GM19328 (cell line): ENCODE results near the gene MAP3K2.

Source experiments
- ATAC-seq: cut with Tn5 transposase; IDR thresholded peaks from one replicate; pipeline ENCODE4 v1.9.1; 2021; ENCODE audit warnings: mild to moderate bottlenecking, moderate library complexity; ENCODE audit not compliant: unreplicated experiment

MAP3K2 gene

DNA sequence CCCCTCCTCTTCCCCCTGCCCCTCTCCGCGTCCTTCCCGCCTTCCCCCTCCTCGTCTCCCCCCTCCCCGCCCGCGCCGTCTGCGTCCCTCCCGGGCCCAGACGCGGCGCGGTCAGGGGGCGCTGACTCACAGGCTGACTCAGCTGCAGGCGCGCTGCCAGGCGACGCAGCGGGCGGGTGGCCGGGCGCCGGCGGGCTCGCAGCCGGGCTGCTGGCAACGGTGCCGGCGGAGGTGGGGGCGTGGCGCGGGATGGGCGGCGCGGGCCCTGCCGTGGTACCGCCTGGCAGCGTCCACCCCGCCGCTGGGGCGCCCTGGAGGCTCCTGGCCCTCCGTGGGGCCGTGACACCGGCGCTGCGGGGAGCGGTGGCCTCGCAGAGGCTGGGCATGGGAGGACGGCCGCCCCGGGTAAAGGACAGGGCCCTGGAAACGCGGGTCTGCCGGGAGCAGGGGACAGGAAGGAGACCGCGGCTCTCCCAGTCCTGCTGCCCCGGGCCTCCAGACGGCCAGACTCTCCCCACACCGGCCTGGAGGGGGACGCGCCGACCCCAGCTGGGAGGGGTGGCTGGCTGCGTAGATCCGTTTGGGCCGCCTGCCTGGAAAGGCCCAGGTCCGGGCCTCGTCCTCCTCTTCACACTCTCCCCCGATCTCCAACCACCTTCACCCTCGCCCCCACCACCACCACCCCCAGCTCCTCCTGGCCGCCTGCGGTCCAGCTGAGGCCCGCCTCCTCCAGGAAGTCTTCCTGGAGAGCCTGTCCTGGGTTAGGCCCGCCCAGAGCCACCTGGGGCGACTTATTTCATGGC lies 20.4 kb upstream of the MAP3K2 start:
- peak; percentile 64 for ATAC-seq

DNA sequence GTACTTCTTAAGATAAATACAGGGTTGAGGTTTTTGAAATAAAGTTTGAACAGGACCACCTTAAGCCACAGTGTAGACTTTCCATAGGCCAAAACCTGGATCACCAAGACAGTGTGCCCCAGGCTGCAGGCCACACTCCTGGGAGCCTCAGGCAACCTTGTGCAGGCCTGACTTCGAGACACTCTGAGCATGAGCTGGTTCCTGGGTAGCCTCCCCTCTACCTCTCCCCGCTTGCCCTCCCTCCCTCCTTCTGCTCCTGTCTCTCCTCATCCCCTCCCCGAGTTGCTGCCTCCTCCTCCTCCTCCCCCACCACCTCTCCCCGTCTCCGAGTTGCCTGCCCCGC lies 19.9 kb upstream of the MAP3K2 start:
- ATAC-seq, result no peak

DNA sequence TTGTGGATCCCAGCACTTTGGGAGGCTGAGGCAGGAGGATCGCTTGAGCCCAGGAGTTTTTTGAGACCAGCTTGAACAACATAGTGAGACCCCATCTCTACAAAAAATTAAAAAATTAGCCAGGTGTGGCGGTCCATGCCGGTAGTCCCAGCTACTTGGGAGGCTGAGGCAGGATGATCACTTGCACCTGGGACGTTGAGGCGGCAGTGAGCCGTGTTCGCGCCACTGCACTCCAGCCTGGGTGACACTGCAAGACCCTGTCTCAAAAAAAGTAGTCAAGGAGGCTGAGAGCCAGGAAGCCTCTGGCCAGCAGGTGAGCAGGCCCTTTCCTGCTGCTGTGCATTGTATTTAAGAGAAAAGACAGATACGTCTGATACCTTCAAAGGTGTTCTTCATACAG lies 19.3 kb upstream of the MAP3K2 start:
- no peak for ATAC-seq

DNA sequence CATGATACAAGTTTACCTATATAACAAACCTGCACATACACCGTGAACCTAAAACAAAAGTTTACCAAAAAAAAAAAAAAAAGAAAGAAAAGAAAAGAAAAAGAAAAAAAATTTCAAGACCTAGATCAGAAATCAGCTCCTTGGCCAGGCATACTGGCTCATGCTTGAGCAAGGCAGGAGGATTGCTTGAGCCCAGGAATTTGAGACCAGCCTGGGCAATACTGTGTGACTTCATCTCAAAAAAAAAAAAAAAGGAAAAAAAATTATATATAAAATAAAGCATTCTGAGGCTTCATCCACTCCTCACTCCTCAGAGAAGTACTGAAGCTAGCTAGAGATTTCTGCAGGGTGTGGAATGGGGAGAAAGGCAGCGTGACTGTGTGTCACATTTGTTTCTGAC lies 18.7 kb upstream of the MAP3K2 start:
- no peak for ATAC-seq

DNA sequence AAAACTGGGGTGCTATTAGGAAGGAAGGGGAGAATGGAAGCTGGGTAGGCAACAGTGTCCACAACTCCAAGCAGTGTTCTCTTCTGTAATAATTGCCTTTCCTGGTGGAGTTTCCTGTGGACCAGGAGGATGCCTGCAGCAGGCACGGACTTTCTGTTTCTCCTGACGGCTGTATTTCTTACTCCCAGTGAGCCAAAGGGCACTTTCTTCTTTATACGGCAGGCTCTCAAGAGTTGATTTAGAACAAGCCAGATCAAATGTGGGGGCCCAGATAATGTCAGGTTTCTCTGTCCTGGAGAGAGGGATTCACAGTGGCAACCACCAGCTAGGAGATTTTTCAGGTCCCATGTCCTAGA lies 17.5 kb upstream of the MAP3K2 start:
- no peak for ATAC-seq

DNA sequence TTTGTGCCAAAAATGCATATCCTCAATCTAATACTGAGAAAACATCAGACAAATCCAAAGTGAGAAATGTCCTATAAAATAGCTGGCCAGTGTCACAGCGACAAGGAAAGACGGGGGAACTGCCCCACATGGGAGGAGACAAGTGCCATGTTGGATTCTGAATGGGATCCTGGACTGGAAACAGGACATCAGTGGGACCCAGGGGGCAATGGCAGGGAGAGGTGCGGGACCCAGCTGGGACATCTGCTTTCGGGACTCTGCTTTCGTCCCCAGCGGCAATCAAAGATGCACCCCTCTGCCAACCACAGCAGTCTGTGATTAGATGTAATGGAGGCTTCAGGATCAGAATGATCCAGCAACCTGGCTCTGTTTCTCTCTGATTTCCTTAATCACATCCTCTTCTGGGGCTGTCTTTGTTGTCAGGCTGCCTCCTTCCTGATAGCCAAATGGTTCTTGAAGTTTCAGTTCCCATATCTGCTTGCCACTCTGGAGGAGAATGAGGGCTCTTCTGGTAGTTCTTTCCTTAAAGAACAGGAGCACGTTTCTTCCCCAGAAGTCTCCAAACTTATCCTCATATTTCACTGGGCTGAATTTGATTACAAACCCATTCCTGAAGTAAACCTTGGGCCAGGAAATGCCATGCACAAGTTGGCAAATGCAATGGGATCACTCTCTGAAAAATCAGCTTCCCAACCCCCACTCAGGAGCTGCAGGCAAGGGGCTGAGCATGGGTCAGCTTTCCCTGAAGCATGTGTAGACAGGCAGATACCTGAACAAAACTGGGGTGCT lies 16.9 kb upstream of the MAP3K2 start:
- ATAC-seq, result no peak

DNA sequence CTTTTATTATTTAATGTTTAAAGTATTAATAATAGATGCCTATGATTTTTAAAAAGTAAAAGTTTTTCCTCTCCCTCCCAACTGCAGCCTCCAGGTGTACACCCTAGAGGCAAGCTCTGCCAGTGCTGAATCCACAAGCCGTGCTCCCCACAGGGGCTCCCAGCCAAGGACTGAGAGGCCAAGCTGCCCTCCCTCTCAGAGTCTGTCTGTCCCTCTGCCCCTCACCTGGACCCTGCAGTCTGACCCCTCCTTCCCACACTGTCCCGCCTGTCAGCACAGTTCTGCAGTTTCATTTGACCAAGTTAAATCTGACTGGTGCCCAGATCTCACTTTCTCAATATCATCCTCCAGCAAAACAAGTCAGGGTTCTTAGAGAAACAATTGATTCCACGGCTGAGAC lies 15.7 kb upstream of the MAP3K2 start:
- ATAC-seq, result no peak

DNA sequence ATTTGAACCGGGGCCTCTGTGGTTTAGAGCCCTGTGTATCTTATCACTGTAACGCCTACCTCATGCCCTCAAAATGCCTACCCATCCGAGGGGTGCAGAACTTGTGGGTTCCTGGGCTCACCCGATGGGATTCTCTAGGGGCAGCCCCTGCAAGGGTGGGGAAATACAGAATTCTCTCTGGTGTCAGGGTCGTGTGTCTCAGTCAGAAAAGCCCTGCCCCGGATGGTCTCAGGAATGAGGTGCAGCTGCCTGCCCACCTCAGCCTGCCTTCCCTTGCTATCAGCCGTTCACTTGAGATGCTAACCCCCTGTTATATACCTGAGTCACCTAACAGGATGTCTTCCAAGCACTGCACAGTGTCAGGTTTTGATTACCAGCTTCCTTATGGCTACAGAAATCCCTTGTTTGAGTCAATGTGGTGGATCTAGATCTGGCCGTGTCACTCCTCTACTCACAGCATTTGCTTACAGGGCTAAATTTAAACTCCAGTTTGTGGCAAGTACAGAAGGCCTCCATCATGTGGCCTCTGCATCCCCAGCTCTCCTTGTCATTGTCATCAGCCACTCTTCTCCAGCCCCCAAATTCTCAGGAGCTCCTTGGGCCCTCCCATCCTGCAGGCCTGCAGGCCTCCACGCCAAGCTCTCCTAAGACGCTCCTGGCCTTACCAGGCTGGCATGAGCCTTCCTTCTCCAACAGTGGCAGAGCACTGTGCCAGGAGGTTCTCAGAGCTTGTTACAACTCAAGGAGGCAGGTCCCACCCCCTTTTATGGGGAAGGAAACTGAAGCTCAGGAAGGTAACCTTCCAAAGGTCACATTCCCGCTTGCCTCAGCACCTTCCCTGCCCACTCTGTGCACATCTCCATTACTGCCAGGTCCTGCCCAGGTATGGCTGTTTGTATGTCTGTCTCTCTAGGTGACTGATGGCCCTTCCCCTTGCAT lies 14.3 kb upstream of the MAP3K2 start:
- ATAC-seq, result no peak

DNA sequence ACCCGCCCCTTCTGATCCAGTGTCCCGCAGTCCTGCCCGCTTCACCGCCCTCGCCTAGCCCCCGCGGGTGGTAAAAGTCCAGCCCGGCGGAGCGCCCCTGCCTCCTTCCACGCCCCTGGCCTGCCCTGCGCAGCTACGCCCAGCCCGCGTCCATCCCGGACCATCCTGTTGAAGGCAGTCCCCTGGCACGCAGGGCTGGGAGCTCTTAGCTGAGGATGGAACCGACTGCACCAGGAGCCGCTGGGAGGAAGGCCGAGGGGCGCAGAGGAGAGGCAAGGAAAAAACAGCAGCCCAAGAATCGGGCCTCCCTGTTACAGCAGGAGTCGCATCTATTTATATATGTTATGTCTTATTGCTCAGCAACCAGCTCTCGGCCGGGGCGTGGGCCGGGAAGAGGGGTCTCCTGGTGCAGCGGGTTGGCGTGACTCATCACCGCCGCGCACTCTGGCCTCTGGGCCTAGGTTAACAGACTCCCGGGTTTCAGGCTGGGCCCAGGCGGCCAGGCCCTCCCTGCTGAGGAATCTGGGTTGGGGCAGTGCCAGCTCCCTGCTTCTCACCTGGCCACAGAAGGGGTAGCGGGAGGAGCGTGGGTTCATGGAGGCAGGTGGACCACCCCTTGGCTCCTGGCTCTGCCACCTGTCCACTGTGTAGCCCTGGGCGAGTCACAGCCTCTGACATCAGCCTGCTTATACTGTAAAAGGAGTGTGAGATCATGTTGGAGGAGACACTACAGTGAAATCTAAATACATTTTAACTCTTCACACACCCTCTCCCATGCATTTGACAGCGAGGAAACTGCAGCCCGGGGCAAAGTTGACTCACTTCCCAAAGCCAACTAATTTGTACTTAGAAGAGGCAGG lies 13.4 kb upstream of the MAP3K2 start:
- no peak for ATAC-seq

DNA sequence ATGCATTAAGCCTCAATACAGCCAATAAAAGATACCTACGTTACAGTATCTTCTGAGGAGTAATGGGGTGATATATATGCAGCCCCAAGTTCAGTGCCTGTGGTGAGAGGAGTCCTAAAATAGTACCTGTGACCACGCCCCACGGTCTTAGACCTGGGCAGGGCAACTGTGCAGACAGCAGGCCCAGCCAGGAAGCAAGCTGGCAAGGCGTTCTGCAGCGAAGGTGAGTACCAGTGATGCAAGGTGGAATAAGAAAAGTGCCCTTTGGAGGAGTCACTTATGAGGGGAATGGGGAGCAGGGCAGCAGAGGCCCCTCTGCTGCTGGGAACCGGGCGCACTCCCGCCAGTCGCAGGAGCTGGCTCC lies 12.7 kb upstream of the MAP3K2 start:
- no peak for ATAC-seq

DNA sequence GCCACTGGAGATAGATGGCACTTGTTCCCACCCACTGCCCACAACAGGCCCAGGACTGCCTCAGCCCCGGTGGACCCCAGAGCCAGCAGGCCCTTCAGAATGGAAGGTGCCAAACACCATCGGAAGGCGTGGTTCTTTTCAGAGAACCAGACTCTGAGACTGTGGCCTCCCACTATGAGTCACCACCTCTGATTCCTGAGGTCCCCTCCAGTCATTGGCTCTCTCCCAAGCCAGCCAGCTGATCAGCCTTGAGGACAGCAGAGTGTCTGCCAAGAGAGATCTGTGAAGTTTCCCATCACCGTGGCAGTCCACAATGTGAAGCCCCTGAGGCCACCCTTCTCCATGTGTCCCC lies 10.4 kb upstream of the MAP3K2 start:
- peak; percentile 64 for ATAC-seq

DNA sequence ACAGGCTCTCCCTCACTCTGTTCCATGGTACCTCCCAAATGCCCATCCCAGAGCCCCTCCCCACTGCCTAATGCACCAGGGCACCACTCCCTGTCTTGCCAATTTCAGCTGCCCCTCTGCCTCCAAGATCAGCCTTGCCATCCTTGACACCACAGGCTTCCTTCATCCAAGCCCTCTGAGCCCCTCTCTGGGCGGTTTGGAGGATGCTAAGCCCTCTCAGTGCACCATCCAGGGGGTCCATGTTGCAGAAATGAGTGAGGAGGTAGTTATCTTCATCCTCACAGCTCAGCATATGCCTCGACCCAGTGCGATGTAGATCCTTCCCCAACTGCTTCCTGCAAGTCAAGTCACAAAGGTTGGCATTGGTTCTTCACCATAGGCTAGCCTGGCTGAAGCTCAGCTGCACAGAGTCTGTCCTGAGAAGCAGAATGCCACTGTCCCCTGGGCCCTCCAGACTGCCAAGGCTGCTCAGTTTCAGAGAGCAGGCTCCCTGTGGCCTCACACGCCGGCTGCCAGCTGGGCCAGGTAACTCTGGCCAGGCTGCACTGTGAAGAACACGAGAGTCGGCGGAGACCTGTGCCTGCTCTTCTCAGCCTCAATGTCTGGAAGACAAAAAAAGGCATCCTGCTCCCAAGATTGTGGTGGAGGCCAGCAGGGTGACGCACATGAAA lies 9.9 kb upstream of the MAP3K2 start:
- ATAC-seq, result no peak

DNA sequence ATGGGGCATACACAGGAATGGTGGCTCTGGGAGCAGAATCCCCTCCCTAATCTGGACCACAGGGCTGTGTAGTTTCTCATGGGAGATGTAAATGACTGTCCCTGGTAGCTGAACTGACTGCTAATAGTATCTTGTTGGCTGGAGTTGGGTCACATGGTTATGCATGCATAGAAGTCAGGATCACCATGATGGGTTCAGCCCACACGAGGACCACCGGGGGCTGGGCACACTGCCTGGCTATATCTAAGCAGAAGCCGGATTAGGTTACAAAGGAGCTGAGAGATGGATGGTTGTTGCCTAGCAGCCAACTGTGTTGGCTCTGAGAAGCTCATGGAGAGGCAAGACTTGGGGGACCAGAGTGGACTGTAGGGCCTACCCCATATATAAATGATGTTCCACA lies 6.7 kb upstream of the MAP3K2 start:
- ATAC-seq, result no peak

DNA sequence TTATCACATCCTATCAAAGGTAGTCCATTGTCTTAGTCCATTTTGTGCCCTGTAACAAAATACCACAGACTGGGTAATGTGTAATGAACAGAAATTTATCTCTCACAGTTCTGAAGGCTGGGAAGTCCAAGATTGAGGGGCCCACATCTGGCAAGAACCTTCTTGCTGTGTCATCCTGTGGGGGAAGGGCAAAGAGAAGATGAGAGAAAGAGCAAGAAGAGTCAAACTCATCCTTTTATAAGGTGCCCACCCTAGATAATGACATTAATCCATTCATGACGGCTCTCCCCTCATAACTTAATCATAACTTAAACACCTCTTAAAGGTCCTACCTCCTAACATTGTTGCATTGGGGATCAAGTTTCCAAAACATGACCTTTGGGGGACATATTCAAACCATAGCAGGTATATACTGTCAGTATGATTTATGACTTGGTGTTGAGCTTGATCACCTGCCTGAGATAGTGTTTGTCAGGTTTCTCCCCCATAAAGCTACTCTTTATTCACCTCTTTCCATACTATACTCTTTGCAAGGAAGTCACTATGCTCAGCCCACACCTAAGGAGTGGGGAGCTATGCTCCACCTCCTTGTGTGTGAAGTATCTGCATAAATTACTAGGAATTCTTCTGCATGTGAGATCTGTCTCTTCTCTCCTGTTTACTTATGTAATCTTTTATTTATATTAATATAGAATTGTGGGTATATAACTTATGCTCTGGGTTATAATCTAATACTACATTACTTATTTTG lies 5.2 kb upstream of the MAP3K2 start:
- no peak for ATAC-seq

DNA sequence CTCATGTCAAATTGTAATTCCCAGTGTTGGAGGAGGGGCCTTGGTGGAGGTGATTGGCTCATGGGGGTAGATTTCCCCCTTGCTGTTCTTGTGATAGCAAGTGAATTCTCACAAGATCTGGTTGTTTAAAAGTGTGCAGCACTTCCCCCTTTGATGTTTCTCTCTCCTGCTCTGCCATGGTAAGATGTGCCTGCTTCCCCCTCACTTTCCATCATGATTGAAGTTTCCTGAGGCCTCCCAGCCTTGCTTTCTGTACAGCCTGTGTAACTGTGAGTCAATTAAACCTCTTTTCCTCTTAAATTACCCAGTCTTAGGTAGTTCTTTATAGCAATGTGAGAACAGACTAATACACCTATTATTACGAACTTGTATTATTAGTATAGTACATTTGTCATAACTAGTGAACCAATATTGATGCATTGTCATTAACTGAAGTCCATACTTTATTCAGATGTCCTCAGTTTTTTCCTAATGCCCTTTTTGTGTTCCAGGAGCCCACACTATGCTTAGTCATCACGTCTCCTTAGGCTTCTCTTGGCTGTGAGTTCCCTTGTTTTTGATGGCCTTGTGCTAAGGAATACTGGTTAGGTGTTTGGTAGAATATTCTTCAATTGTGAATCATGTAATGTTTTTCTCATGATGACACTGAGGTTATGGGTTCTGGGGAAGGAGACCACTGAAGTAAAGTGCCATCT lies 4.5 kb upstream of the MAP3K2 start:
- no peak for ATAC-seq

DNA sequence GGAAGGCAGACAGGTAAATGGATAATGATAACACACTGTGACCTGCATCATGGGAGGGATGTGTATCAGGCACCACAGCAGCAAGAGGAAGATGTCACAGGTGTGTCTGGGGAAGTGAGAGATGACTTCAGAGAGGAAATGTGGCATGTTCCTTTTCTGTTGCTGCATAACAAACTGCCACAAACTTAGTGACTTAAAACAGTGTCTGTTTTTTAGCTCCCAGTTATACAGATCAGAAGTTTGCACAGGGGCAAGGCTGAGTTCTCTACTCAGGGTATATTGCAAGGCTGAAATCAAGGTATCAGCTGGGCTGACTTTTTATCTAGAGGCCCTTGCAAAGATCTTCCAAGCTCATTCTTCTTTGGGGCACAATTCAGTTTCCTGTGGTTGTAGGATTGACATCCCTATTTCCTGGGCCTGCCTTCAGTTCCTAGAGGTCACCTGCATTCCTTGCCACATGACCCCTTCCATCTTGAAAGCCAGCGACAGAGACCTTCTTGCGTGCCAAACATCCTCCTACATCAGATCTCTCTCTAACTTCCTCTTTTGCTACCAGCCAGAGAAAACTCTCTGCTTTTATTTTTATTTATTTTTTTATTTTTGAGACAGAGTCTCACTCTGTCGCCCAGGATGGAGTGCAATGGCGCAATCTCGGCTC lies 2.1 kb upstream of the MAP3K2 start:
- no peak for ATAC-seq

DNA sequence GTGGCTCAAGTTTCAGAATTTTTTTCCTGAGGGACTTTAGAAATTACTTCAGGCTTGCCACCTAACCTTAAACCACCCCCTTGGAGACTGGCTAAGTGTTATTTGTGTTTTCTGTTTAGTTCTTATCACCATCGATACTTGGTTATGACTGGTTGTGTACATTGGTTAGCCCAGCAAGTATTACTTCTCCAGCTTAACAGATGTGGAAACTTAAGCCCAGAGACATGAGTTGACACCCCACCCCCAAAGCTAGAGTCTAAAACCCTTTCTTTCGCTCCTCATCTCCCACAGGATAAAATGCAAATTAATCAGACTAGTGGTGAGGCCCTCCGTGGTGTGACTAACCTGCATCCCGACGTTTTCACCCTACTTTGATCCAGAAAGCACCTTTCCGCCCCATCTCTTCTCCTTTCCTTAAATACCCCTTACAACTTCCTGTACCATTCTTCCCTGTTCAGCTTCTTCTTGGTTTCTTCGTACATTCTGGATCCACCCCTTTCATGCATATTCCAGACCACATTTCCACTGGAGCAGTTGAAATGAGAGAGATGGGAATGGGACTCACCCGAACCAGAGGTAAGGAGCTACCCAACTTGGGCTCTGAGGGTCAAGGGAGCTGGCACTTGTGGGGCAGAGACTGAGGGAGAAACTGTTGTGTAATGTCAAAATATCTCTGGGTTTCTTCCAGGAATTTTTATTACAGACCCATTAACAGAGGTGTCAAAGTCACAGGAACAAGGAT lies 819 bp upstream of the MAP3K2 start:
- no peak for ATAC-seq
